Parathyroid adenoma (tissue), 2 donors: ENCODE results near the gene NTN4.
"Not testable (repeated sequence)": the region's sequence is repeated elsewhere in the genome, so short reads cannot be mapped to it uniquely, and the experiment has no call there.

Experiments
- H2AFZ ChIP-seq: fragments of 300-600 bp; sonication (generic); one replicate; pipeline ENCODE4 v1.7.0; 2017; ENCODE audit warnings: antibody characterized with exemption, mild to moderate bottlenecking
- H3K27ac ChIP-seq: fragments of 300-600 bp; sonication (generic); one replicate; pipeline ENCODE4 v1.7.0; 2017
- H3K27me3 ChIP-seq: fragments of 300-600 bp; sonication (generic); one replicate; pipeline ENCODE4 v1.7.0; 2017; ENCODE audit warnings: low read length; ENCODE audit not compliant: control insufficient read depth, insufficient read depth
- H3K36me3 ChIP-seq: fragments of 300-600 bp; sonication (generic); one replicate; pipeline ENCODE4 v1.7.0; 2017; ENCODE audit warnings: low read length; ENCODE audit not compliant: control insufficient read depth, insufficient read depth
- H3K4me1 ChIP-seq: fragments of 300-600 bp; sonication (generic); one replicate; pipeline ENCODE4 v1.7.0; 2017; ENCODE audit warnings: control low read depth
- H3K4me2 ChIP-seq: fragments of 300-600 bp; sonication (generic); one replicate; pipeline ENCODE4 v1.7.0; 2017; ENCODE audit warnings: low read length
- H3K4me3 ChIP-seq: fragments of 300-600 bp; sonication (generic); one replicate; pipeline ENCODE4 v1.7.0; 2017; ENCODE audit warnings: low read depth, low read length
- H3K79me2 ChIP-seq: fragments of 300-600 bp; sonication (generic); one replicate; pipeline ENCODE4 v1.7.0; 2017; ENCODE audit warnings: control low read depth
- H3K9ac ChIP-seq: fragments of 300-600 bp; sonication (generic); one replicate; pipeline ENCODE4 v1.7.0; 2017; ENCODE audit warnings: mild to moderate bottlenecking
- H3K9me3 ChIP-seq: fragments of 300-600 bp; sonication (generic); one replicate; pipeline ENCODE4 v1.7.0; 2017; ENCODE audit warnings: low read length; ENCODE audit not compliant: control insufficient read depth
- CTCF ChIP-seq: fragments of 300-600 bp; sonication (generic); IDR thresholded peaks from one replicate; pipeline ENCODE4 v1.7.0; 2017; ENCODE audit warnings: antibody characterized with exemption, mild to moderate bottlenecking
- donor health status: primary hyperparathyroidism.

Gene NTN4

GRCh38 chr12:95690861-95691635 lies 99.5 kb downstream of the NTN4 start:
- H3K4me3 ChIP-seq, result no peak overlapping the region
- H3K9ac ChIP-seq, result no peak overlapping the region
- no peaks in the 10 kb centered on the region for H3K27me3 ChIP-seq
- H3K27ac ChIP-seq, result no peak overlapping the region
- no peak overlapping the region for H3K4me2 ChIP-seq
- no peaks in the 10 kb centered on the region for H3K4me1 ChIP-seq
- no peaks in the 10 kb centered on the region for H3K36me3 ChIP-seq
- TF ChIP-seq CTCF, result no peak
- H3K79me2 ChIP-seq, result no peaks in the 10 kb centered on the region
- no peaks in the 10 kb centered on the region for H3K9me3 ChIP-seq
- no peak overlapping the region for H2AFZ ChIP-seq

GRCh38 chr12:95687937-95688336 lies 102.6 kb downstream of the NTN4 start:
- Histone ChIP-seq H3K9ac (no peak overlapping the region), H3K4me1 (no peaks in the 10 kb centered on the region), H3K27me3 (no peaks in the 10 kb centered on the region), H3K36me3 (no peaks in the 10 kb centered on the region), H3K4me3 (no peak overlapping the region), H3K27ac (no peak overlapping the region), H3K79me2 (no peaks in the 10 kb centered on the region), H3K4me2 (no peak overlapping the region), H3K9me3 (no peaks in the 10 kb centered on the region), H2AFZ (no peak overlapping the region)
- no peak for TF ChIP-seq CTCF

- H3K36me3 ChIP-seq, result peaks cover 2% of the 10 kb centered on the region
- TF ChIP-seq CTCF, result no peak
- H3K4me2 ChIP-seq, result no peak overlapping the region
- no peaks in the 10 kb centered on the region for H3K9me3 ChIP-seq
- H2AFZ ChIP-seq, result no peak overlapping the region
- no peak overlapping the region for H3K27ac ChIP-seq
- no peaks in the 10 kb centered on the region for H3K79me2 ChIP-seq
- H3K9ac ChIP-seq, result no peak overlapping the region
- H3K4me3 ChIP-seq, result no peak overlapping the region
- no peaks in the 10 kb centered on the region for H3K4me1 ChIP-seq
- H3K27me3 ChIP-seq, result no peaks in the 10 kb centered on the region
These were observed 107.1 kb downstream of the NTN4 start for GRCh38 chr12:95683418-95683817.

- Histone ChIP-seq H3K4me3 (no peak overlapping the region), H3K36me3 (peaks cover 2% of the 10 kb centered on the region), H3K4me2 (no peak overlapping the region), H2AFZ (no peak overlapping the region), H3K27me3 (no peaks in the 10 kb centered on the region), H3K9me3 (no peaks in the 10 kb centered on the region), H3K4me1 (no peaks in the 10 kb centered on the region), H3K9ac (no peak overlapping the region), H3K27ac (no peak overlapping the region), H3K79me2 (no peaks in the 10 kb centered on the region)
- no peak for TF ChIP-seq CTCF
These were observed 109.3 kb downstream of the NTN4 start for GRCh38 chr12:95681210-95681765.

- no peak overlapping the region for H3K4me3 ChIP-seq
- no peak for TF ChIP-seq CTCF
- H3K79me2 ChIP-seq, result no peaks in the 10 kb centered on the region
- peaks cover 2% of the 10 kb centered on the region for H3K36me3 ChIP-seq
- no peak overlapping the region for H2AFZ ChIP-seq
- no peak overlapping the region for H3K4me2 ChIP-seq
- H3K9ac ChIP-seq, result no peak overlapping the region
- no peaks in the 10 kb centered on the region for H3K27me3 ChIP-seq
- no peak overlapping the region for H3K27ac ChIP-seq
- H3K9me3 ChIP-seq, result no peaks in the 10 kb centered on the region
- no peaks in the 10 kb centered on the region for H3K4me1 ChIP-seq
These were observed 111.9 kb downstream of the NTN4 start for GRCh38 chr12:95678684-95679083.

- H3K9ac ChIP-seq, H3K27me3 ChIP-seq, H3K79me2 ChIP-seq, H3K4me2 ChIP-seq, H2AFZ ChIP-seq, H3K36me3 ChIP-seq, H3K9me3 ChIP-seq, H3K27ac ChIP-seq, H3K4me1 ChIP-seq, H3K4me3 ChIP-seq: not testable (repeated sequence)
These were observed 112.8 kb downstream of the NTN4 start for GRCh38 chr12:95677782-95678181.
